Lung (tissue), 12 donors: ENCODE measurements around the gene PCDHGC3. TPM values are rescaled to one million over a fixed set of nuclear protein-coding genes. Genes with fewer than 3 reads are reported as not detected.

Source experiments
- ATAC-seq: fragments of 200-7000 bp; cut with Tn5 transposase; one replicate; pipeline ENCODE4 v1.9.1; 2020; ENCODE audit warnings: moderate number of reproducible peaks; ENCODE audit not compliant: insufficient read depth, low FRiP score
- DNase-seq, 3 donors: peaks; one replicate each; pipeline ENCODE4 v3.0.0-alpha.2; 2013 to 2017
- H3K27ac ChIP-seq, 2 donors: one replicate each; pipeline ENCODE4 v1.5.1; 2013; ENCODE audit warnings: mild to moderate bottlenecking in 2 of 2, moderate library complexity in 2 of 2, control low read depth in 1 of 2, inconsistent platforms in 1 of 2, low read depth in 1 of 2, low read length in 1 of 2
- H3K27me3 ChIP-seq, 3 donors: one replicate each; pipeline ENCODE4 v1.5.1; 2013; ENCODE audit warnings: low read length in 2 of 3; ENCODE audit not compliant: control insufficient read depth in 3 of 3, insufficient read depth in 3 of 3
- H3K36me3 ChIP-seq, 4 donors: one replicate each; pipeline ENCODE4 v1.5.1; 2013; ENCODE audit warnings: low read length in 4 of 4, mild to moderate bottlenecking in 1 of 4, moderate library complexity in 1 of 4; ENCODE audit not compliant: control insufficient read depth in 4 of 4, insufficient read depth in 4 of 4
- H3K4me1 ChIP-seq, 5 donors: one replicate each; pipeline ENCODE4 v1.5.1; 2013; ENCODE audit warnings: low read length in 5 of 5, mild to moderate bottlenecking in 2 of 5, moderate library complexity in 1 of 5; ENCODE audit not compliant: control insufficient read depth in 5 of 5, insufficient read depth in 5 of 5
- H3K4me3 ChIP-seq: one replicate; pipeline ENCODE4 v1.5.1; 2013; ENCODE audit warnings: mild to moderate bottlenecking, control low read depth, moderate library complexity
- H3K9ac ChIP-seq, 2 donors: one replicate each; pipeline ENCODE4 v1.5.1; 2013; ENCODE audit warnings: low read length in 2 of 2, control low read depth in 1 of 2; ENCODE audit not compliant: insufficient read depth in 1 of 2
- H3K9me3 ChIP-seq, 4 donors: one replicate each; pipeline ENCODE4 v1.5.1; 2013; ENCODE audit warnings: low read length in 3 of 4, mild to moderate bottlenecking in 1 of 4, moderate library complexity in 1 of 4; ENCODE audit not compliant: control insufficient read depth in 4 of 4, insufficient read depth in 3 of 4
- CTCF ChIP-seq: IDR thresholded peaks from 2 replicates; pipeline ENCODE4 v1.5.1; 2012; ENCODE audit warnings: mild to moderate bottlenecking; ENCODE audit errors: control extremely low read depth, extremely low read depth
- WGBS, 2 donors: extraction: QIAGEN DNeasy Blood & Tissue Kit; methylation state at CpG; one replicate each; pipeline ENCODE4 v1.1.7; 2013; 5-methylcytosine and 5-hydroxymethylcytosine counted together
- polyA plus RNA-seq, 2 donors: library from polyadenylated mRNA; stranded (reverse); fragments of 200-250 nt; gene quantifications; one replicate each; pipeline ENCODE4 v1.2.1, GENCODE V29; 2013
- total RNA-seq, 2 donors: library from RNA; depleted of rRNA in 1 of 2; stranded (reverse); fragments of >200 nt in 1 of 2; gene quantifications; one replicate each; pipeline ENCODE4 v1.2.1, GENCODE V29; 2014 to 2021
- donor health status: control.
- donor health status: control.
- donor health status: Bipolar disorder and iron deficiency.
- donor health status: healthy.
- donor health status: DM: yes; HTN: yes; CAD: no.

The PCDHGC3 gene
- total and polyA plus RNA-seq, 4 donors = 44.8 to 116 (median 68.7) TPM

- peaks cover 0 to 14% (median 0%) of the 10 kb centered on the region in 4 donors for H3K9me3 ChIP-seq
- ATAC-seq (no peak), DNase-seq (no peak)
- H3K36me3 ChIP-seq = peaks cover 0 to 39% (median 19%) of the 10 kb centered on the region in 4 donors
- no peak overlapping the region for H3K4me3 ChIP-seq
- peaks cover 6 to 37% (median 15%) of the 10 kb centered on the region in 5 donors for H3K4me1 ChIP-seq
- TF ChIP-seq CTCF = no peak
- H3K27me3 ChIP-seq = peaks cover 0 to 54% (median 0%) of the 10 kb centered on the region in 3 donors
- no peak overlapping the region for H3K9ac ChIP-seq
- 85 to 87% methylated on average over 7 of the region's 7 CpGs for WGBS, 2 donors
- H3K27ac ChIP-seq = no peak overlapping the region
These were observed 11.4 kb downstream of the PCDHGC3 start for GRCh38 chr5:141487131-141487530.

DNA sequence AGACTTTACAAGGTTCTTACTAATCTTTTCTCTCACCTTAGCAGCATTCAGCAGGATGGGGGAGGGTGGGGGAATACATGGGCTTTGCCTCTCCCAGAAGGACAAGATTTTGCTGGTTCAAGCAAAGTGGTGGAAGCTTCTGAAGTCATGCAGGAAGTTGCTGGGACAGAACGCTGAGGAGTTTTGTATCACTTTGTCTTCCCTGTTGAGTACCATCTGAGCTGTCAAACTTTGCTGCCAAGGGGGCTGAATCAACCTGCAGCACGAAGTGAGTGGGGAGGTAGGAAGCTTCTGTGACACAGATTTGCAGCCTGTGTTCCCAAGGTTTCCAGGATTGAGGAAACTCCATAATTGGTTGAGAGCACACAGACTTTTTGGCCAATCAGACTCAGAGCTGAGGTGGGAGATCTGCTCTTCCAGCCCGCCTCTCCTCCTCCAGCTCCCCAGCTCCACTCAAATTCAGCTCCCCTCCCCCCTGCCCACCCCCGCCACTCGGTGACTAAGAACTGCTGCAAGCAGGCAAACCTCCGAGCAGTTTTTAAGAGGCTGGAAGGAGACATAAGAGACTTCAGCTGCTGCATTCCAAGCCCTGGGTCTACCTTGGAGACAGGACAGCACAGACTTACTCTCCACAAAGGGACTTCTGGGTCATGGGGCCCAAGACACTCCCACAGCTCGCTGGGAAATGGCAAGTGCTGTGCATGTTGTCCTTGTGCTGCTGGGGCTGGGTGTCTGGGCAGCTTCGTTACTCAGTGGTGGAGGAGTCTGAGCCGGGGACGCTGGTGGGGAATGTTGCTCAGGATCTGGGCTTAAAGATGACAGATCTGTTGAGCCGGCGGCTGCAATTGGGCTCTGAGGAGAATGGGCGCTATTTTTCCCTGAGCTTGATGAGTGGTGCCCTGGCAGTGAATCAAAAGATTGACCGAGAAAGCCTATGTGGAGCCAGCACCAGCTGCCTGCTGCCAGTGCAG lies 13.1 kb downstream of the PCDHGC3 start, which contains the start of gene PCDHGC5:
TSS of gene PCDHGC5 (plus strand) at position 491 of the 971 bp plus-strand sequence. CDS start at position 651, 160 bp downstream.
- Histone ChIP-seq H3K4me3 (no peak within 1 kb of the TSS), H3K27ac (peak within 1 kb of the TSS in 1 of 2 donors; percentile 3), H3K9me3 (peaks cover 0 to 14% (median 0%) of the 10 kb centered on the region in 4 donors), H3K36me3 (peaks cover 0 to 43% (median 20%) of the 10 kb centered on the region in 4 donors), H3K9ac (no peak within 1 kb of the TSS), H3K4me1 (peaks cover 8 to 46% (median 13%) of the 10 kb centered on the region in 5 donors), H3K27me3 (peaks cover 0 to 60% (median 0%) of the 10 kb centered on the region in 3 donors)
- no peak for ATAC-seq
- TF ChIP-seq CTCF = no peak
- DNase-seq = no peak
- 63 to 78% methylated on average over 14 of the region's 14 CpGs for WGBS, 2 donors

DNA sequence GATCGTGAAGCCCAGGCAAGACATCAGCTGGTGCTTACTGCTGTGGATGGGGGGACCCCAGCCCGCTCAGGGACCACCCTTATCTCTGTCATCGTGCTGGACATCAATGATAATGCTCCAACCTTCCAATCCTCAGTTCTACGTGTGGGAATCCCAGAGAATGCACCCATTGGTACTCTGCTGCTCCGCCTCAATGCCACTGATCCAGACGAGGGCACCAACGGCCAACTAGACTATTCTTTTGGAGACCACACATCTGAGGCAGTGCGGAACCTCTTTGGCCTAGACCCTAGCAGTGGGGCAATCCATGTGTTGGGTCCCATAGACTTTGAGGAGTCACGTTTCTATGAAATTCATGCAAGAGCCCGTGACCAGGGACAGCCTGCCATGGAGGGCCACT lies 14.1 kb downstream of the PCDHGC3 start:
- WGBS, 2 donors = 88 to 92% methylated on average over 10 of the region's 10 CpGs
- Histone ChIP-seq H3K9me3 (peaks cover 0 to 14% (median 0%) of the 10 kb centered on the region in 4 donors), H3K9ac (no peak overlapping the region), H3K4me3 (no peak overlapping the region), H3K27me3 (peaks cover 0 to 59% (median 0%) of the 10 kb centered on the region in 3 donors), H3K4me1 (peaks cover 0 to 47% (median 16%) of the 10 kb centered on the region in 5 donors), H3K27ac (no peak overlapping the region), H3K36me3 (peaks cover 0 to 43% (median 19%) of the 10 kb centered on the region in 4 donors)
- no peak for DNase-seq
- no peak for TF ChIP-seq CTCF
- no peak for ATAC-seq
